HG03460 (cell line): ENCODE results near the gene TTBK2.

Experiments
- ATAC-seq: cut with Tn5 transposase; IDR thresholded peaks from one replicate; pipeline ENCODE4 v1.9.1; 2021; ENCODE audit not compliant: unreplicated experiment

TTBK2 gene

DNA sequence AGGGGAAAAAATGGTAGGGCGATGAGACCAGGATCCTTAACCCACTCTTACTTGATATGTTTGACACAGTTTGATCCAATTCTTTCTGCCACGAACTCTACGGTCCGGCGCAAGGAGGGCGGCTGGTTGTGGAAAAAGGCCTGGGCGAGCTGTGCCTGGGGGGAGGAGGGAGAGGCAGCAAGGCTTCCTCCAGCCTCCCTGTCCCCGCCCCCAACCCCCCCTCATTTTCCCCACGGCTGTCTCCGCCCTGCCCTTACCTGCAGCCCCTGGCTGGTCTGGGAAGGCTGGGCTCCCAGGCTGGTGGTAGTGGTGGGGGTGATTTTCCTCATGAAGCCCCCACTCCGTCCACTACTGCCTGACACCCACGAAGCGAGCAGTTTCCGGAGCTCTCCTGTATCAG lies 191.6 kb downstream of the TTBK2 start:
- ATAC-seq, result no peak

DNA sequence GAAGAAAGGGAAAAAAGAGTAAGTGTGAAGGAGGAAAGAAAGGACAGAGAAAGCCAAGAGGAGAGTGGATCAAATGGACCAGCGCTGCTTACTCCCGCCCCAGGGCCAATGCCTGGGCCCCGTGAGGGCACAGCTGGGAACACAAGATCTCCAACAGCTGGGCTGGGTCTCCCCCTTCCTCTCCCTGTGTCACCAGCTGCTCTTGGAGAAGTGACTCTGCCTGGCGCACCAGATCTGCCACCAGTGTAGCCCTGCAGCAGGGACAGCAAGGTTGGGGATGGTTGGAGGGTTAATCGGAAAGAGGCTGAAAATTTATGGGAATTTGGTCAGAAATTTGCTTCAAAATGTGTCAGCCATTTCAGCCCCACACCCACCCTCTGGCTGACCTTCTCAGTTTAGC lies 192.0 kb downstream of the TTBK2 start:
- ATAC-seq, result no peak

DNA sequence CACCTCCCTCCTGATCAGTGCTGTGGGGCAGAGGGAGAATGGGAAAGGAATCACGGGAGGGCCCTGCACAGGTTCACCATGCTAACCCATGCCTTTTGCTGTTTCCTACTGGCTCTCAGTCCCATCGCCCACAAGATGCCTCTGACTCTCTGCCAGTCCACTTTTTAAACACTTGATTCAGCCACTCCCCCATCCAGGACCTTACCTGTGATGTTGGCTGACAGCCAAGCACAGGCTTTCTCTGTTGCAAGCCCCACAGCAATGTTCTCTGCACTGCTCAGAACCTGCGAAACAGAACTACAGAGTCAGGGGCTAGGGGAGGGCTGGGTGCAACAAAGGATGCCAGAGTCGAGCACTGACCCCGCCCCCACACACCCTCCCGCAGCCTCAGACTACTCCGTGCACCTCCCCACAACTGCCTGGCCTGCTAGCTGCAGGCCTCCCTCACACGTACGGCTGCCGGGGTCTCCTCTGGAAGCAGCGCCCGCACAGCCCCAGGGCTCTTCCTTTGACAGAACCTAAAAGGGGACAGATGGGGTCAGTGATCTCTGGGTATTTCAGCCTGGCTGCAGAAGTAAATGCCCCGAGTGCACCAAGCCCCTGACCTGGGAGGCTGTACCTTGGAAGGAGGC lies 192.7 kb downstream of the TTBK2 start:
- ATAC-seq, result no peak

DNA sequence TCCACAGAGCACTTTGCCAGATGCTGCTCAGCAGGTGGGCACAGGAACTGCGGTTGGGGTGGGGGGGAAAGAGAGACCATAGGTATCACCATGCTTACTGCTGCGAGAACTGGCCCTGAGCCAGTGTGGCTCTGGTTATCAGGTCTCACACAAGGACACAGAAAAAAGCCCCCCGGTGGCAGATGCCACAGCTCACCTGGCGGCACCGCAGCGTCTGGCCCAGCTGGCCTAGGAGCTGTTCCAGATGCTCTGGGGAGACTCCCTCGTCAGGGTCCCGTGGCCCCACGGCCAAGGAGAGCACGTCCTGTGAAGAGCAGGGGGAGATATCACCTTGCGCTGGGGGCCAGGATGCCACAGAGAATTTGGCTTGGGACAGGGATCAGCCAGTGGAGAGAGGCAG lies 194.5 kb downstream of the TTBK2 start:
- no peak for ATAC-seq

DNA sequence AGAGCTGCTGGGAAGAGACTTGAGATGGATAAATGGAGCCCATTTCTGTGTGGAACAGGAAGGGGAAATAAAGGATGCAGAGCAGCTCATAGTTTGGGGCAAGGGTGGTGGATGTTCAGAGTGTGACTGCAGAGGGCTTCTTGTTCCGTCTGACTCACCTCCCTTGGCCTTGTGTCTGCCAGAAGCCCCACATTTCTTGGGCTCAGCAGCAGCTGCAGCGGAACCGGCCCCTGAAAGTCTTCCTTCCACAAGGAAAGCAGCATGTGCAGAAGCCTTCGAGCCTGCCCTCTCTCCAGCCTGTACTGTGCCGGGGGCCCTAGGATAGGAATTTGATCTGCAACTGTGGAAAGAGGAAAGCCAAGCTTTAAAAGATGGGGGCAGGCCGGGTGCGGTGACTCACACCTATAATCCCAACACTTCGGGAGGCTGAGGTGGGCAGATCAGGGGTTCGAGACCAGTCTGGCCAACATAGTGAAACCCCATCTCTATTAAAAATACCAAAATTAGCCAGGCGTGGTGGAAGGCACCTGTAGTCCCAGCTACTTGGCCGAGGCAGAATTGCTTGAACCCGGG lies 195.2 kb downstream of the TTBK2 start:
- ATAC-seq, result no peak

DNA sequence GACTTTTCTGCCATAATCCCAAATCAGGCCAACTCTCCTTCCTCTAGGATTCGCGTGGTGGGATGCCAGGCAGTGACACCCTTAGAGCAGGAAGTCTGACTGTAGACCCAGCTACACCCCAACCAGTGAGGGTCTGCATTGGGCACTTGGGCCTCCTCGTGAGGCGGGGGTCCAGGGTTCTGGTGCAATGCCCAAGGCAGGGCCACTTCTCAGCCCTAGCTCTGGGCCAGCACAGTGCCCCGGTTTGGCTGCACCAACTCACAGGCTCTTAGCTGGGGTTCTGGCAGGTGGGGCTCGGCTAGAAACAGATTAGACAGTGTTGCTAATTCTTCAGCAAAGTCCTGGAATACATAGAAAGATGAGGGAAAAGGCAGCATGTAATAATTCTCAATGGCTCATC lies 196.3 kb downstream of the TTBK2 start:
- no peak for ATAC-seq

DNA sequence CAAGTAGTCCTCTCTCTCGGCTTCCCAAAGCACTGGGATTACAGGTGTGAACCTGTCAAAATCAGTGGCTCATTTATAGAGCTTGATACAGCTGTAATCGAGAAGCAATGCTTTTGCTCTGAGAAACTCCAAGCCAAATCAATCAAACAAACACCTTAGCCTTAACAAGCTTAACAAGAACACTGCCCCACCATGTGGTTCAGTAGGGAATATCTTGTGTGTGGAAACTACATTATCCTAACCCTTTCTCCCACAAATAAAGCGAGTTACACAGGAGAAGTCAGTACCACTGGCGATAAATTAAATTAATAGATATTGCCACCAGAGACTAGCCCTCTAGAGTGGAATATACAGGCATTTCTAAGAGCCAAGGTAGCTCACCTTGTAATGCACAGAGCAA lies 197.5 kb downstream of the TTBK2 start:
- no peak for ATAC-seq

DNA sequence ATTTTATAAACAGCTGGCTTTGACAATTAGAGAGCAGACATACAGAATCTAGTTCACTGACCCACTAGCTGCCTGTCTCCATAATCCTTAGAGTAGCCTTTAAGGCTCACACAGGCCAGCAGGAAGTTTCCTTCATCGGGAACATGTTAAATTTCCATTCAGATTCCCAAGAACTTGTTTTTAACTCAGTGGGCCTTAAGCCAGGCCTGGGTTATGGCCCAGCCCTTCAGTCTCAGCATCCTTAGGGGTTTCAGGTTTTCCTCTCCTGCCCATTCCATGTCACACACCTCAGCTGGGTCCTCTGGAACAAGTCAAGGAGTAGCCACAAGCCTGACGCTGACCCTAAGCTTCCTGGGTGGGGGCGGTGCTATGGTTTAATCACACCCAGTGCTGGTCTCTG lies 198.7 kb downstream of the TTBK2 start:
- ATAC-seq, result no peak

DNA sequence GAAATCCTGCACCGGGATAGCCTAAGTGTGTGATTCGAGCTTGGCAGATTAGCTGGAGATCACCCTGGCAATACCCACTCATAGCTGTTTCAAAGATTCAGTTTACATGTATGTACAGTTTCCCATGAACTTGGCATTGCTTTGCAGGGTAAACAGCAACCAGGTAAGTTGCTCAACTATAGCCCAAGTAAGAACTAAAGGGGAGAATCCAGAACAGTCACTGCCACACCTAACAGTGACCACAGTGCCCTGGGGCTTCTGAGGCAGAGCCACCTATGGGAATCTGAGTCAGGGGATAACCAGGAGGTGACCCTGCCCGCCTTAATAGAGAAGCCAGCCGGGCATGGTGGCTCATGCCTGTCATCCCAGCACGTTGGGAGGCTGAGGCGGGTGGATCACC lies 199.6 kb downstream of the TTBK2 start:
- no peak for ATAC-seq

DNA sequence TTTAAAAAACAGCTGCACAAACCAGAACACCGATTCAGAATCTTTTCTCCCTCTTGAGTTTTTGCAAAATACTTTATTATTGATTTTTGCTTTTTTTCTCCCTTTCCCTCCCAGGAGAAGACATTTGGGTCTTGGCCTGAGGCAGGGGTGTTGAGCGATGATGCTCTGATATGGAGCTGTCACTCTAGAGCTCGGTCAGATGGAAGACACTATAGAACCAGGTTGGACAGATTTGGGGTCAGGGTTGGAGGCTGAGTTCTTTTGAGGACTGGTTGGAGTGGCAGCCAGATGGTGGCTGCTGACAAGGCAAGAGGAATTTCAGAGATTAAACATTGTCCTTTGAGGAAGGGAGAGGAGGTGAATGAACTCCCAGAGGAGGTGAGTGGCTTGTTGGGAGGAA lies 200.5 kb downstream of the TTBK2 start:
- ATAC-seq, result no peak

DNA sequence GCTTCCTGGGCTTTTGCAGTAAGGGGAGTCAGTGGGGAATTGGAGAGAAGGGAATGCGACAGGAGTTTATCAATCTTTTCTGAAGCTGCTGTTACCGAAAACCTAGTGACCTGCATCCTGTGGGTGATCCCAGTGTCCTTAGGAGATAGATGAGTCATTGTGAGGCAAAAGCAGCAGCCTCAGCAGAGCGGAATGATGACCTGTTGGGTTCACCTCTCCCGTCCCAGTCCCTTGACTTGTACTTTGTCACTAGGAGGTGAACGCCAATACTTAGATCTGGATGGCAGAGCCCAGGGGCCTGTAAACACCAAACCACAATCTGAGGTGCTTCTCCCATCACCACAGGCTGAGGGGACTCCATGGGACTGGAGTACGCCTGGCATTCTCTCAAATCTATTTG lies 201.5 kb downstream of the TTBK2 start:
- no peak for ATAC-seq

DNA sequence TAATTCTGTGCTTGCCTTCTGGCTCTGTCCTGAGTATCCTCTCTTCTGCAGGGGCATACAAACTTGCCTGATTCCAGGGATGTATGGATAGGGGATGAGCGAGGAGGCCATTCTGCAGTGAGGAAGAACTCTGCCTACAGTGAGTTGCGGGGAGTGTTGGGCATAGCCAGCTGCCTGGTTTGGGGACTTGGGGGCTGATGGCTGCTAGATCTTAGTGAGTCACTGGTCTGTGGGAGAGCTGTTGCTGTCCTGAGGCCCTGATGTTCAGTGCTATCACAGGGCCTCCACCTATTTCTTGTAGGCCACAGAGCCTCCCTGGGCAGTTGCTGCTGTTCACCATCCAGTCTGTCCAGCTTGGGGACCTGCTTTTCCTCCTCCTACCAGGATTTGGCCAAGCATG lies 204.0 kb downstream of the TTBK2 start:
- ATAC-seq, result no peak

DNA sequence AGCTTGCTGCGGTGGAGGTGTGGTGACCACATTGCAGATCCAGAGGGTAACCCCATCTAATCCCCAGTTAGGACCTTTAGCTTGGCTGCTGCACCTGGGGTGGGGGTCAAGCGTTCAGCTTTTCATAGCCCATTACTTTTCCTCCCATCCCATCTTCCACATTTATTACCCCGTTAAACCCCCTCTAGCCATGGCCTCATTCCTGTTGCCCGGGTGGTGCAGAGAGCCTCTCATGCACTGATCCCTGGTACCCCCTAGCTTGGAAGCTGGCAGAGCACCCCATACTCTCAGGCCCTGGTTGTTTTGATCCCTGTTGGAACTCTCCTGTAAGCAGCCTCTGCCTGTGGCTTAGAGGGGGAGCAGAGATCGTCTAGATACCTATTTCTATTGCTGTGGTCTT lies 204.5 kb downstream of the TTBK2 start:
- no peak for ATAC-seq

DNA sequence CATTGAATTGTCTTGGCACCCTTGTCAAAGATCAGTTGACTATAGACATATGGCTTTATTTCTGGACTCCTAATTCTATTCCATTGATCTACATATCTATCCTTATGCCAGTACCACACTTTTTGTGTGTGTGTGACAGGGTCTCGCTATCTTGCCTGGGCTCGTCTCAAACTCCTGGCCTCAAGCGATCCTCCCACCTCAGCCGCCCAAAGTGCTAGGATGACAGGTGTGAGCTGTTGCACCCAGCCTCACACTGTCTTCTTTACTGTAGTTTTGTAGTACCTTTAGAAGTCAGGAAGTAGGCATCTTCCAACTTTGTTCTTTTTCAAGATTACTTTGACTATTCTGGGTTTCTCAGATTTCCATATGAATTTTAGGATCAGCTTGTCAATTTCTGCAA lies 208.0 kb downstream of the TTBK2 start:
- no peak for ATAC-seq

DNA sequence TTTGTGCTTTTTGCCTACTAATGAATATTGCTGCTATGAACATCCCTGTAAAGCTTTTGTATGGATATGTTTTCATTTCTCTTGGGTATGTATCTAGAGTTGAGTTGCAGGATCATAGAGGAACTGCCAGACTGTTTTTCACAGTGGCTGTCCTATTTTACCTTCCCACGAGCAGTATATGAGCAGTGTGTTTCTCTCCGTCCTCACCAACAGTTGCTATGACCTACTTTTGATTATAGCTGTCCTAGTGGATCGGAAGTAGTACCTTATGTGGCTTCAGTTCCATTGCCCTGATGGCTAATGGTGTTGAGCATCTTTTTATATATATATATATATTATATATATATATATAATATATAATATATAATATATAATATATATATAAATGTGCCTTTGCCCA lies 208.8 kb downstream of the TTBK2 start:
- ATAC-seq, result no peak

DNA sequence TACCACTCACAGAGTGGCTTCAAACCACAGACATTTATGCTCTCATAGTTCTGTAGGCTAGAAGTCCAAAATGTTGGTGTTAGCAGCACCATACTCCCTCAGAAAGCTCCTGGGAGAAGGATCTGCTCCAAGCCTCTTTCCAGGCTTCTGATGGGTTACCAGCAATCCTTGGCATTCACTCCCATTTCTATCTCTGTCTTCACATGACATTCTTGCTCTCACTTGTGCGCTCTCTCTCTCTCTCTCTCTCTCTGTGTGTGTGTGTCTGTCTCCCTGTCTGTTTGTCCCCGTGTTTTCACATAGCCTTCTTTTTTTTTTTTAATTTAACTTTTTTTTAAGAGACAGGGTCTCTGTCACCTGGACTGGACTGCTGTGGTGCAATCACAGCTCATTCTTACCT lies 209.9 kb downstream of the TTBK2 start:
- ATAC-seq, result no peak

DNA sequence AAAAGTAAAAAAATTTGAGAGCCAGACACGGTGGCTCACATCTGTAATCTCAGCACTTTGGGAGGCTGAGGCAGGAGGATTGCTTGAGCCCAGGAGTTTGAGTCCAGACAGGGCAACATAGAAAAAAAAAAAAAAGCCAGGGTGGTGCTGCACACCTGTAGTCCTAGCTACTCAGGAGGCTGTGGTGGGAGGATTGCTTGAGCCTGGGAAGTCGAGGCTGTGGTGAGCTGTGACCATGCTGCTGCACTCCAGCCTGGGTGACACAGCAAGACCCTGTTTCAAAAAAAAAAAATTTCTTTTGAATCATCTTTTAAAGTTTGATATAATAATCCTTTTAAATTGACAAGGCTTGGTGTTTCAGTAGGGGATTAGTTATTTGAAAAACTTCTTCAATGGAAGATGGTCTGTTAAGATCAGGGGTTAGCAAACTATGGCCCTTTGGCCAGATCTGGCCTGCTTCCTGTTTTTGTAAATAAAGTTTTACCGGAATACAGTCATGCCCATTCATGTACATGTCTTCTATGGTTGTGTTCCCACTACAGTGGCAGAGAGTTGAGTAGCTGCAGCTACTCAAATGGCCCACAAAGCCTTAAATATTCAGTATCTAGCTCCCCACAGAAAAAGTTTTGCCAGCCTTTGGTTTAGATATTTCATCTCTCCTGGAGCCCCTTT lies 212.6 kb downstream of the TTBK2 start:
- ATAC-seq, result no peak

DNA sequence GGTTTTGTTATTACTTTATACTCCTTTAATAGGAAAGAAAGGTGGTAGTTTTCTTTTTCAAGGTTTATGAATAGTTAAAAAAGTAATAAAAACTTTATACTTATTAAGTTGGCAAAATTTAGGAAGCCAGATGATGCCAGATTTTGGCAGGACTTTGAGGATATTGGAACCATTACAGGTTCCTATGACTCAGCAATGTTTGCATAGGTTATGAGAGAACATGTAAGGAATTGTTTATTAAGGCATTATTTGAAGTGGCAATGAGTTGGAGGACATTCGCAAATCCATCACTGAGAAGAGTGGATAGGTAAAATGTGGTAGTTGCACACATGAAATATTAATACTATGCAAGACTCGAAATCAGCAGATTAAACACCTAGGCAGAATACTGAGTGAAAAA lies 213.5 kb downstream of the TTBK2 start:
- ATAC-seq, result no peak

DNA sequence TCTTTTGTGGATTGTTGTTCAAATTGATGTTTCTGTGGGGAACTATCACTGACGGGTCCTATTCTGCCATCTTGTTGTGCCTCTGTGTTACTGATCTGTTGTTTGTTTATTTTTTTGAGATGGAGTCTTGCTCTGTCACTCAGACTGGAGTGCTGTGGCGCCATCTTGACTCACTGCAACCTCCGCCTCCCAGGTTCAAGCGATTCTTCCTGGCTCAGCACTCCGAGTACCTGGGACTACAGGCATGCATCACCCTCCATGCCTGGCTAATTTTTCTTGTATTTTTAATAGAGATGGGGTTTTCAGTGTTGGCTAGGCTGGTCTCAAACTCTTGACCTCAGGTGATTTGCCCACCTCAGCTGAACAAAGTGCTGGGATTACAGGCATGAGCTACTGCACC lies 215.2 kb downstream of the TTBK2 start:
- ATAC-seq, result no peak

DNA sequence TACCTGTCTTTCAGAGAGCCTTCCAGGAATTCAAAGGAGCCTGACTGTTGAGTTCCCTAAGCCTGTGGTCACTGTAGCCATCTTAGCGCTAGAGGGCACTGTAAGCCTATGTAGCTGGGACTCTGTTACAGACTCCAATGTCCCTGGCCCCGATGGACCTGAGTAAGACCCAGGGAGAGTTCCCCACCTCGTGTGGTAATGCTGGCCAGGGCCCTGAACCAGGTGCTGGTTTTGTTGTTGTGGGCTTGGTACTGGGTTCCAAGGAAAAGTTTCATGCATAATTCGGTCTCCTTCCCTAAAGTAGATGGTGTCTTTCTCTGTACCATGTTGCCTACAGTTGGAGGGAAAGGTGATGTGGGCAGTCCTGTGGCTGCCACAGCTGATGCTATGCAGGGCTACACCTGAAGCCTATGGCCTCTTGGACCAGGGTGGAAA lies 216.1 kb downstream of the TTBK2 start:
- ATAC-seq, result no peak

DNA sequence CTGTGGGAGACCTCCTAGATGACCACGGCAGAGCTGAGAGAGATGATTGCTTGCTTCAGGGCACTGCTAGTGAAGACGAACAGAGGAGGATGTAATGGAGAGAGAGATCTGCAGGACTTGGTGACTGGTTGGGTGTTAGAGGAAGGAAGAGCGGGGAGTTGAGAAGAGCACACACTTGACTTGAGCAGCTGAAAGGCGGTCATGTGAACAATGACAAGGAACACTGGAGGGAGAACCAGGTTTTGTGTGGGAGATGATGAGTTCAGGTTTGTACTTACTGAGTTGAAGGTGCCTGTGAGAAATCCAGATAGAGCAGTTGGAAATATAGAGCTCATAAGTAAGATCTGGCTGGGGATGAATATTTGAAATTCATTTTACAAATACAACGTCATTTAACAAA lies 224.0 kb downstream of the TTBK2 start:
- ATAC-seq, result no peak

DNA sequence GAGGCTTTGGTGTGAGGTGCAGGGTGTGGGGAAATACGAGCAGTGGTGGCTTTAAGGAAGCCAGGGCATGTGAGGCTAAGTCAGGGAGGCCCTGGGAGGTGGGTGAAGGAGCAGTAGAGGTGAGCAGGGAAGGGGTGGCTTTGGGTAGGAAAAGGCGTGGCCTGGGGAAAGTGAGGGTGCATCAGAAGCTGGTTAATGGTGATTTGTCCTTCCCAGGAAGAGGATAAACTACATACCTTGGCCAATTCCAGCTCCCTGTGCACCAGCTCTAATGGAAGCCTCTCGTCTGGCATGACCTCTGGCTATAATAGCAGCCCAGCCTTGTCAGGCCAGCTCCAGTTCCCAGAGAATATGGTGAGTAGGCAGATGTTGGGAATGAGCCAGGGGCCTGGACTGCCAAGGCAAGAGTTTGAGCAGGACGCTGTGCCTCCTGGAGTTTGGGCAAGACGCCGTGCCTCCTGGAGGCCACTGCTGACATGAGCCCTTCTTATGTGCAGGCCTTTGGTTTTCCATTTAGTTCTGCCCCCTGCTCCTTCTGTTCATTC lies 225.0 kb downstream of the TTBK2 start:
- no peak for ATAC-seq

DNA sequence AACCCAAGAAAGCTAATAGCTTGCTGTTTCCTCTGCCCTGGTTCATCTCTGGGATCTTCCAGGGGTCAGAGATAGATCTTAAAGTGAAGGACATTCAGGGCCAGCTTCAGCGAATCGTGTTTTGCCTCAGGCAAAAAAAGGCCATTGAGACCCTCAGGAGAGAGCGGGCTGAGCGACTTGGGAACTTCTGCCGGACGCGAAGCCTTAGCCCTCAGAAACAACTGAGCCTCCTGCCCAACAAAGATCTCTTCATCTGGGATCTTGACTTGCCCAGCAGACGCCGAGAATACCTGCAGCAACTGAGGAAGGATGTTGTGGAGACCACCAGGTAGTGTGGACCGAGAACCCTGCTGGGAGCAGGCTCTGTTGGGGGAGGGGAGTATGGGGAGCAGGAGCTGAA lies 226.2 kb downstream of the TTBK2 start:
- no peak for ATAC-seq
